H1 (cell line): Measurements from ENCODE around the gene MTMR4. TPM values are rescaled to one million over a fixed set of nuclear protein-coding genes. Genes with fewer than 3 reads are reported as not detected.

ENCODE experiments used
- ATF3 ChIP-seq: IDR thresholded peaks from 2 replicates; pipeline ENCODE4 v1.6.1; 2011; ENCODE audit warnings: low read depth, mild to moderate bottlenecking, low read length; ENCODE audit not compliant: insufficient read depth
- BACH1 ChIP-seq: IDR thresholded peaks from 2 replicates; pipeline ENCODE4 v1.6.1; 2012; ENCODE audit warnings: low read length, improper control_type of control experiment
- BCL11A ChIP-seq, 2 experiments: IDR thresholded peaks; one replicate each; pipeline ENCODE4 v1.6.1; 2011; ENCODE audit warnings: low read depth in 2 of 2, low read length in 2 of 2, mild to moderate bottlenecking in 2 of 2
- CHD7 ChIP-seq: fragments of 300-600 bp; sonication (generic); IDR thresholded peaks from 2 replicates; pipeline ENCODE4 v1.7.1; 2012; ENCODE audit warnings: low read length, moderate library complexity, mild to moderate bottlenecking, inconsistent platforms; ENCODE audit not compliant: insufficient replicate concordance
- CTBP2 ChIP-seq: IDR thresholded peaks from 2 replicates; pipeline ENCODE4 v1.7.0; 2011; ENCODE audit warnings: borderline replicate concordance, mild to moderate bottlenecking, moderate library complexity, mixed read lengths, low read length; ENCODE audit not compliant: insufficient read depth, insufficient read length
- HDAC6 ChIP-seq: IDR thresholded peaks from one replicate; pipeline ENCODE4 v1.7.1; 2012; ENCODE audit warnings: low read depth, mild to moderate bottlenecking, inconsistent platforms, low read length, moderate library complexity
- KDM5A ChIP-seq: fragments of 200-600 bp; IDR thresholded peaks from 2 replicates; pipeline ENCODE4 v1.7.1; 2012; ENCODE audit warnings: mild to moderate bottlenecking, low read length, inconsistent platforms, mixed read lengths
- POU5F1 ChIP-seq: IDR thresholded peaks from 2 replicates; pipeline ENCODE4 v1.6.1; 2011; ENCODE audit warnings: low read depth, mild to moderate bottlenecking, low read length, moderate library complexity
- SP1 ChIP-seq: IDR thresholded peaks from 2 replicates; pipeline ENCODE4 v1.6.1; 2011; ENCODE audit warnings: low read depth, low read length
- TAF1 ChIP-seq: IDR thresholded peaks from 2 replicates; pipeline ENCODE4 v1.6.1; 2011; ENCODE audit warnings: mild to moderate bottlenecking, low read depth, low read length
- TBP ChIP-seq: IDR thresholded peaks from 2 replicates; pipeline ENCODE4 v1.6.1; 2011; ENCODE audit warnings: low read depth, low read length, improper control_type of control experiment
- TCF12 ChIP-seq: IDR thresholded peaks from 2 replicates; pipeline ENCODE4 v1.6.1; 2011; ENCODE audit warnings: low read depth, mild to moderate bottlenecking, low read length
- polyA plus RNA-seq, 7 experiments: library from polyadenylated mRNA; depleted of rRNA in 3 of 7; stranded (reverse) in 5 of 7; unstranded in 2 of 7; fragments of >200 nt in 5 of 7; fragments of 200-250 nt in 2 of 7; gene quantifications; 1 replicate in 5 of 7; 2 replicates in 1 of 7; 4 replicates in 1 of 7; pipeline versions ENCODE4 v1.2.1 to v1.2.3, GENCODE V29; 2011 to 2013; ENCODE audit warnings: missing spikeins in 2 of 7, mixed read lengths in 2 of 7
- total RNA-seq: library from RNA; stranded (reverse); fragmentation: NEBNext Ultra II Directional; extraction: Animal tissue kit (Norgen Biotek cat#: 25700); gene quantifications from 2 replicates; pipeline ENCODE4 v1.2.1, GENCODE V29; 2021

MTMR4 gene
- total and polyA plus RNA-seq, 2 of the 8 experiments (the other 6 are each of a cell fraction or from before 2014, with no cell fraction given): 15.9 to 39.2 TPM

GRCh38 chr17:58491510-58492045 lies 22.9 kb downstream of the MTMR4 start (continued):
- no peak for TF ChIP-seq CHD7
- no peak for TF ChIP-seq POU5F1
- no peak for TF ChIP-seq CTBP2
- TF ChIP-seq KDM5A: no peak
- no peak for TF ChIP-seq HDAC6
- TF ChIP-seq BACH1: no peak
- TF ChIP-seq TCF12: no peak
- no peak for TF ChIP-seq TBP
- TF ChIP-seq BCL11A (IDR thresholded peaks at IDR 0.05; ENCODE audit: low read depth in 2 of 2, low read length in 2 of 2): no peak
- TF ChIP-seq ATF3: no peak
- TF ChIP-seq SP1: no peak
- TF ChIP-seq TAF1: no peak
